Measurements from ENCODE around the gene CSF3R.
"Not testable (repeated sequence)": the region's sequence is repeated elsewhere in the genome, so short reads cannot be mapped to it uniquely, and the experiment has no call there.

Gene CSF3R

GRCh38 chr1:36487336-36487725, 4.6 kb upstream of the CSF3R start:
- DNase-seq (ENCODE audit: low read depth in 1 of 2, low spot score in 1 of 2); H3K4me3 ChIP-seq (replicated peaks; ENCODE audit: insufficient read depth, low read length); H3K27me3 ChIP-seq (ENCODE audit: insufficient read depth, poor library complexity, severe bottlenecking): not testable (repeated sequence)
- H3K27ac ChIP-seq (replicated peaks): peak overlapping the region; percentile 91

- Histone ChIP-seq H3K27ac (replicated peaks) (peak overlapping the region; percentile 91), H3K27me3 (ENCODE audit: insufficient read depth, poor library complexity, severe bottlenecking) (no peaks in the 10 kb centered on the region), H3K4me3 (replicated peaks; ENCODE audit: insufficient read depth, low read length) (no peak overlapping the region)
- TF ChIP-seq GABPA (IDR thresholded peaks at IDR 0.05; ENCODE audit: low read depth) (peak; percentile 24; the same call in 1 of the 2 replicates), POLR2AphosphoS5 (IDR thresholded peaks at IDR 0.05; ENCODE audit: low read depth) (peak; percentile 73), CTCF (IDR thresholded peaks at IDR 0.05; ENCODE audit: insufficient read depth, low read length) (no peak)
- peak; percentile 97 to 99 for DNase-seq (ENCODE audit: low read depth in 1 of 2, low spot score in 1 of 2)
Observed at GRCh38 chr1:36486439-36487335, 4.0 kb upstream of the CSF3R start.

- Histone ChIP-seq H3K27ac (replicated peaks) (peak overlapping the region; percentile 91), H3K27me3 (ENCODE audit: insufficient read depth, poor library complexity, severe bottlenecking) (no peaks in the 10 kb centered on the region), H3K4me3 (replicated peaks; ENCODE audit: insufficient read depth, low read length) (no peak overlapping the region)
- DNase-seq (ENCODE audit: low read depth in 1 of 2, low spot score in 1 of 2): no peak
- no peak for TF ChIP-seq GABPA (IDR thresholded peaks at IDR 0.05; ENCODE audit: low read depth)
- peak; percentile 47 for TF ChIP-seq SPI1 (IDR thresholded peaks at IDR 0.05; ENCODE audit: borderline replicate concordance, low read depth)
- no peak for TF ChIP-seq POLR2AphosphoS5 (IDR thresholded peaks at IDR 0.05; ENCODE audit: low read depth)
Observed at GRCh38 chr1:36486093-36486438, 3.4 kb upstream of the CSF3R start.

GRCh38 chr1:36484099-36484498, 1.4 kb upstream of the CSF3R start:
- no peak overlapping the region for H3K27ac ChIP-seq (replicated peaks)
- DNase-seq (ENCODE audit: low read depth in 1 of 2, low spot score in 1 of 2): no peak
- TF ChIP-seq SPI1 (IDR thresholded peaks at IDR 0.05; ENCODE audit: borderline replicate concordance, low read depth) (no peak), GABPA (IDR thresholded peaks at IDR 0.05; ENCODE audit: low read depth) (no peak), POLR2AphosphoS5 (IDR thresholded peaks at IDR 0.05; ENCODE audit: low read depth) (no peak), REST (IDR thresholded peaks at IDR 0.05; ENCODE audit: insufficient replicate concordance, low read depth) (no peak), CTCF (IDR thresholded peaks at IDR 0.05; ENCODE audit: insufficient read depth, low read length) (no peak)
- H3K4me3 ChIP-seq (replicated peaks; ENCODE audit: insufficient read depth, low read length): no peak overlapping the region
- H3K27me3 ChIP-seq (ENCODE audit: insufficient read depth, poor library complexity, severe bottlenecking): no peaks in the 10 kb centered on the region

- no peak for TF ChIP-seq GABPA (IDR thresholded peaks at IDR 0.05; ENCODE audit: low read depth)
- no peak for TF ChIP-seq SPI1 (IDR thresholded peaks at IDR 0.05; ENCODE audit: borderline replicate concordance, low read depth)
- TF ChIP-seq CTCF (IDR thresholded peaks at IDR 0.05; ENCODE audit: insufficient read depth, low read length): no peak
- no peak for TF ChIP-seq POLR2AphosphoS5 (IDR thresholded peaks at IDR 0.05; ENCODE audit: low read depth)
- no peak for TF ChIP-seq REST (IDR thresholded peaks at IDR 0.05; ENCODE audit: insufficient replicate concordance, low read depth)
- Histone ChIP-seq H3K27ac (replicated peaks) (peak overlapping the region; percentile 68), H3K27me3 (ENCODE audit: insufficient read depth, poor library complexity, severe bottlenecking) (no peaks in the 10 kb centered on the region), H3K4me3 (replicated peaks; ENCODE audit: insufficient read depth, low read length) (peak overlapping the region; percentile 73)
- DNase-seq (ENCODE audit: low read depth in 1 of 2, low spot score in 1 of 2): no peak
Observed at GRCh38 chr1:36481771-36482723, 666 bp downstream of the CSF3R start.
